ENCODE data around the gene CCDC82.

- TF ChIP-seq CTCF (IDR thresholded peaks at IDR 0.05): no peak
- no peak for TF ChIP-seq EZH2 (IDR thresholded peaks at IDR 0.05; ENCODE audit: borderline replicate concordance, insufficient read depth, low read depth, low read length, poor library complexity, severe bottlenecking)
Observed at GRCh38 chr11:96315476-96315875, 74.2 kb downstream of the CCDC82 start.

Data from B cell (primary cell).